ENCODE data around the gene FAM187B. TPM values are rescaled to one million over a fixed set of nuclear protein-coding genes. Genes with fewer than 3 reads are reported as not detected.

Gene FAM187B
- total and polyA plus RNA-seq, 2 of the 8 experiments (the other 6 are each of a cell fraction or from before 2014, with no cell fraction given), result not detected

DNA sequence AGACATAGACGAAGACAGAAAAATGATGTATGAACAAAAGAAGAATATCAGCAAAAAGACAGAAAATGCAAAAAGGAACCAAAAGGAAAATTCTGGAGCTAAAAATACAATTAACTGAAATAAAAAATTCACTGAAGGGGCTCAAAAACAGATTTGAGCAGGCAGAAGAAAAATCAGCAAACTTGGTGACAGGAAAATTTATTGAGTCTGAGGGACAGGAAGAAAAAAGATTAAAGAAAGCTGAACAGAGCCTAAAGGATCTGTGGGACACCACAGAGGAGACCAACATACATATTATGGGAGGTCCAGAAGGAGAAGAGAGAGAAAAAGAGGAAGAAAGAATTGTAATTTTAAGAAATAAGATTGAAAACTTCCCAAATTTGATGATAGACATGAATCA is 12.9 kb upstream of the FAM187B start (continued):
- no peak for TF ChIP-seq RFX5 (IDR thresholded peaks at IDR 0.05; ENCODE audit: borderline replicate concordance, low read depth, low read length)
- no peak for TF ChIP-seq SP2 (IDR thresholded peaks at IDR 0.05; ENCODE audit: low read length)
- no peak for TF ChIP-seq TAF7 (optimal IDR thresholded peaks at IDR 0.05; ENCODE audit: borderline replicate concordance, low read depth, low read length)
